Keratinocyte (primary cell): ENCODE measurements around the gene FOXJ3. TPM values are rescaled to one million over a fixed set of nuclear protein-coding genes. Genes with fewer than 3 reads are reported as not detected.
A peak's percentile ranks its signal among the peaks of the same experiment; 100 is the strongest.

Experiments used
- DNase-seq: peaks from one replicate; pipeline ENCODE4 v3.0.0-alpha.2; 2011; ENCODE audit warnings: low read depth, missing footprints, low spot score
- FAIRE-seq: peaks from 2 replicates; lab custom pipeline; 2011; peaks lifted over from hg19 to GRCh38; lab: Jason Lieb, UNC
- H2AFZ ChIP-seq: 2 replicates; pipeline ENCODE4 v1.6.0; 2012; ENCODE audit warnings: low read length, control low read depth, inconsistent platforms; ENCODE audit not compliant: control insufficient read depth
- H3K27ac ChIP-seq: 2 replicates; pipeline ENCODE4 v1.5.1; 2011; ENCODE audit warnings: low read length; ENCODE audit not compliant: control insufficient read depth, insufficient read depth
- H3K27me3 ChIP-seq: 3 replicates; pipeline ENCODE4 v1.6.0; 2011; ENCODE audit warnings: low read length; ENCODE audit not compliant: control insufficient read depth, insufficient read depth; ENCODE audit errors: extremely low read depth
- H3K36me3 ChIP-seq, 2 experiments: 2 replicates in 1 of 2; 3 replicates in 1 of 2; pipeline ENCODE4 v1.5.1; 2011; ENCODE audit warnings: low read length in 2 of 2, mild to moderate bottlenecking in 1 of 2; ENCODE audit not compliant: control insufficient read depth in 2 of 2, insufficient read depth in 2 of 2; ENCODE audit errors: extremely low read depth in 1 of 2
- H3K4me1 ChIP-seq: 3 replicates; pipeline ENCODE4 v1.5.1; 2011; ENCODE audit warnings: low read length; ENCODE audit not compliant: control insufficient read depth, insufficient read depth; ENCODE audit errors: extremely low read depth
- H3K4me2 ChIP-seq: 3 replicates; pipeline ENCODE4 v1.6.0; 2011; ENCODE audit warnings: low read depth, low read length; ENCODE audit not compliant: control insufficient read depth, insufficient read depth; ENCODE audit errors: extremely low read depth
- H3K4me3 ChIP-seq, 3 experiments: fragments of 200-600 bp in 1 of 3; sonication (generic) in 1 of 3; 2 replicates in 2 of 3; 3 replicates in 1 of 3; pipeline ENCODE4 v1.5.1; 2011 to 2016; ENCODE audit warnings: low read length in 3 of 3, mild to moderate bottlenecking in 3 of 3, control low read depth in 2 of 3, inconsistent platforms in 1 of 3, low read depth in 1 of 3, mixed read lengths in 1 of 3, mixed run types in 1 of 3, moderate library complexity in 1 of 3; ENCODE audit not compliant: control insufficient read depth in 2 of 3, insufficient read depth in 2 of 3; ENCODE audit errors: extremely low read depth in 1 of 3
- H3K79me2 ChIP-seq: 2 replicates; pipeline ENCODE4 v1.6.0; 2012; ENCODE audit warnings: low read length; ENCODE audit not compliant: control insufficient read depth, insufficient read depth
- H3K9ac ChIP-seq: 3 replicates; pipeline ENCODE4 v1.6.0; 2011; ENCODE audit warnings: low read length; ENCODE audit not compliant: control insufficient read depth, insufficient read depth; ENCODE audit errors: extremely low read depth
- H3K9me1 ChIP-seq: 3 replicates; pipeline ENCODE4 v1.6.0; 2011; ENCODE audit warnings: low read length; ENCODE audit not compliant: control insufficient read depth, insufficient read depth; ENCODE audit errors: extremely low read depth
- H3K9me3 ChIP-seq: 2 replicates; pipeline ENCODE4 v1.5.1; 2012; ENCODE audit warnings: low read depth, low read length; ENCODE audit not compliant: control insufficient read depth
- H4K20me1 ChIP-seq: 3 replicates; pipeline ENCODE4 v1.6.0; 2011; ENCODE audit warnings: low read length; ENCODE audit not compliant: control insufficient read depth, insufficient read depth; ENCODE audit errors: extremely low read depth
- CTCF ChIP-seq, 3 experiments: IDR thresholded peaks in 1 of 3; conservative IDR thresholded peaks in 1 of 3; optimal IDR thresholded peaks in 1 of 3; 2 replicates in 2 of 3; 3 replicates in 1 of 3; pipeline versions ENCODE3 to v1.5.1; 2011; ENCODE audit warnings: low read length in 3 of 3, mild to moderate bottlenecking in 3 of 3, moderate library complexity in 2 of 3, control low read depth in 1 of 3, inconsistent platforms in 1 of 3; ENCODE audit not compliant: insufficient read depth in 2 of 3; ENCODE audit errors: extremely low read depth in 1 of 3
- EZH2 ChIP-seq: IDR thresholded peaks from one replicate; pipeline ENCODE4 v1.6.1; 2012; ENCODE audit warnings: inconsistent platforms, mild to moderate bottlenecking, low read length, moderate library complexity
- dilution Hi-C: fragments of 300-500 bp; cut with MboI; formaldehyde crosslinking; loops from one replicate; pipeline ENCODE4 v1.7.0; 2020; ENCODE audit warnings: low sequenced_read_pairs; ENCODE audit not compliant: extremely low pct_ligation_motif_present
- polyA plus RNA-seq, 5 experiments: library from polyadenylated mRNA; depleted of rRNA in 3 of 5; stranded (reverse) in 3 of 5; stranded (forward) in 1 of 5; unstranded in 1 of 5; fragments of >200 nt; gene quantifications; 1 replicate in 1 of 5; 2 replicates in 3 of 5; 3 replicates in 1 of 5; pipeline versions ENCODE4 v1.2.1 to v1.2.3, GENCODE V29; 2011 to 2012; ENCODE audit warnings: missing spikeins in 2 of 5, low read depth in 1 of 5, low replicate concordance in 1 of 5

The FOXJ3 gene
- polyA plus RNA-seq, 1 donor (not counting 4 experiments of a cell fraction or from before 2014, with no cell fraction given): 40.2 TPM

GRCh38 chr1:42214447-42214871 lies 120.6 kb downstream of the FOXJ3 start:
- Histone ChIP-seq H3K27me3 (no peaks in the 10 kb centered on the region), H3K79me2 (peaks cover 46% of the 10 kb centered on the region), H3K4me2 (no peak overlapping the region), H3K9me1 (peaks cover 7% of the 10 kb centered on the region), H3K4me1 (peaks cover 26% of the 10 kb centered on the region), H3K36me3 (no peaks in the 10 kb centered on the region), H4K20me1 (peaks cover 6% of the 10 kb centered on the region), H3K9ac (no peak overlapping the region), H3K9me3 (no peaks in the 10 kb centered on the region), H3K4me3 (no peak overlapping the region), H3K27ac (no peak overlapping the region), H2AFZ (no peak overlapping the region)
- DNase-seq (no peak), FAIRE-seq (peak; percentile 73)
- dilution Hi-C loops: no loop called here
- TF ChIP-seq EZH2 (no peak), CTCF (optimal IDR thresholded peaks at IDR 0.05 in 1 of 3, IDR thresholded peaks at IDR 0.05 in 1 of 3, conservative IDR thresholded peaks at IDR 0.05 in 1 of 3; ENCODE audit: extremely low read depth in 1 of 3, insufficient read depth in 2 of 3, low read length in 3 of 3) (no peak)

- Histone ChIP-seq H2AFZ (no peak overlapping the region), H3K9ac (no peak overlapping the region), H3K9me1 (peaks cover 7% of the 10 kb centered on the region), H3K4me3 (no peak overlapping the region), H3K27ac (peak overlapping the region; percentile 33), H3K36me3 (no peaks in the 10 kb centered on the region), H3K4me1 (peaks cover 38% of the 10 kb centered on the region), H4K20me1 (peaks cover 9% of the 10 kb centered on the region), H3K27me3 (no peaks in the 10 kb centered on the region), H3K79me2 (peaks cover 58% of the 10 kb centered on the region), H3K9me3 (no peaks in the 10 kb centered on the region), H3K4me2 (peak overlapping the region; percentile 19)
- no peak for DNase-seq
- TF ChIP-seq EZH2 (no peak), CTCF (optimal IDR thresholded peaks at IDR 0.05 in 1 of 3, IDR thresholded peaks at IDR 0.05 in 1 of 3, conservative IDR thresholded peaks at IDR 0.05 in 1 of 3; ENCODE audit: extremely low read depth in 1 of 3, insufficient read depth in 2 of 3, low read length in 3 of 3) (no peak)
- FAIRE-seq: peak; percentile 86
- dilution Hi-C loops: no loop called here
Measured at GRCh38 chr1:42211224-42211623, 123.8 kb downstream of the FOXJ3 start.
